Measurements from ENCODE around the gene MTCL1. TPM values are rescaled to one million over a fixed set of nuclear protein-coding genes. Genes with fewer than 3 reads are reported as not detected.

Gene MTCL1
- total RNA-seq, 2 experiments from 2014 or later: 0.14 to 0.43 TPM

DNA sequence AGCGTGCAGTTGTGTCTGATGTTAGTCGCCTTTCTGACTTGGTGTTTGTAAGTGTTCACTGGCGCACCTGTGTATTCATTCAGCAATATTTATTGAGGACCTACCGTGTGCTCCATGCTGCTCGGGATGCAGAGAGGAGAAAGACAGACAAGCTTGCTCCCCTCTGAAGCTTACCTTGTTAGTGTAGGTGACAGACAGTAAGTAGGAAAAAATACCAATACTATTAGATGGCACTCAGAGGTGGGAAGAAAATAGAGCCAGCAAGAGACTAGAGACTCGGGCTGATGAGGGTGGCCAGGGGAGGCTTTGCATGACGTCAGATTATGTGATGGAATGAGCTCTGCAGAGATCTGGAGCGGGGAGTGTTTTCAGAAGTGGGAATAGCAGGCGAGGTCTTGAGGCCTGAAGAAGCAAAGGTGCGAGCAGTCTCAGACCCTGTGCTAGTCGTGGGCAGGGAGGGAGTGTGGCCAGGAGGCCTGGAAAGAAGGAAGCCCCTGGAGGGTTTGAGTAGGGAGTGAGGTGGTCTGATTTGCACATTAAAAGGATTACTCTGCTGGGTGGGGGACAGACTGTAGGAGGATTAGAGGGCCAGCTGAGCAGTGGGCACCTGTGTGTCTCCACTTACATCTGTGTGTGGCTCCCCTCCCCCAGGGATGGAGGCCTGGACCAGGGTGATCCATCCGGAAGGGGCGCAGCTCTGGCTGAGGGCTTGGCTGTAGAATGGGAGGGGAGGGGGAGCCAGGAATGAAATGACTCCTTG lies 11.8 kb downstream of the MTCL1 start:
- Mint-ChIP-seq H3K9me3 (no peaks in the 10 kb centered on the region), H3K4me3 (no peak overlapping the region), H3K27ac (no peak overlapping the region), H3K4me1 (no peaks in the 10 kb centered on the region), H3K27me3 (peaks cover 11% of the 10 kb centered on the region), H3K36me3 (no peaks in the 10 kb centered on the region)
- no peak for DNase-seq

DNA sequence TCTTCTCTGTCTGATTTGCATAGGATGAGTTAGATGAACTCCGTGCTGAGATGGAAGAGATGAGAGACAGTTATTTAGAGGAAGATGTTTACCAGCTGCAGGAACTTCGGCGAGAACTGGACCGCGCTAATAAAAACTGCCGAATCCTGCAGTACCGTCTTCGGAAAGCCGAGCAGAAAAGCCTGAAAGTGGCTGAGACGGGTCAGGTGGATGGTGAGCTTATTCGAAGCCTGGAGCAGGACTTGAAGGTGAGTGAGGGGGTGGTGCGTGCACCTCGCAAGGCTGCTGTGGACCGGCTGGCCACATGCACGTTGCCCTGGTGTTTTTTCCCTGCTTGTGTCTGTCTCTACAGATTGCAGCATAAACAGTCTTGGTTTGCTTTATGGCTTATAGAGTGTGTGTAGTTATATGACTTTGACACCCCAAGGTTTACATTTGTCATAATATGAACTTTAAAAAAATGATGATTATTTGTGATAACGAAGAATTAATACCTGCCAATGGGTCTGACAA lies 13.1 kb downstream of the MTCL1 start:
- no peak for DNase-seq
- H3K9me3 Mint-ChIP-seq: no peaks in the 10 kb centered on the region
- H3K4me1 Mint-ChIP-seq: no peaks in the 10 kb centered on the region
- no peaks in the 10 kb centered on the region for H3K36me3 Mint-ChIP-seq
- H3K27me3 Mint-ChIP-seq: peaks cover 11% of the 10 kb centered on the region
- H3K4me3 Mint-ChIP-seq: no peak overlapping the region
- no peak overlapping the region for H3K27ac Mint-ChIP-seq

DNA sequence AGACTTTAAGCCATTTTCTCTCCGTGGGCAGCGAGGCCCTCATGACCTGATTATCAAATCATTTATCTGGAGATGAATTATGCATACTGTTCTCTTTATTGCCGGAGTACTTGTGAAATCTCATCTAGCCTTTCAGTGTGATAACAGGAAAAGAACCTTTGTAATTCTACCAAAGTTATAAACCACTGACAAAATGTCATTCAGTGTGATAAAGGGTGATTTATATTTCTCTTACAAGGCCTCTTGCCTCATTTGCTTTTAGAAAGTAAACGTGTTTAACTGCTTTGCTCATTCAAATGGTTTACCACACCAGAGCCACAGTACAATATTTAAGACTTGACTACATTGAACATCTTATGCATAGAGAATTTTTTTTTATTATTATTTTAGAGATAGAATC lies 13.8 kb downstream of the MTCL1 start:
- no peak for DNase-seq
- H3K27me3 Mint-ChIP-seq: peaks cover 10% of the 10 kb centered on the region
- H3K36me3 Mint-ChIP-seq: no peaks in the 10 kb centered on the region
- H3K27ac Mint-ChIP-seq: no peak overlapping the region
- no peak overlapping the region for H3K4me3 Mint-ChIP-seq
- H3K4me1 Mint-ChIP-seq: no peaks in the 10 kb centered on the region
- H3K9me3 Mint-ChIP-seq: no peaks in the 10 kb centered on the region

- Mint-ChIP-seq H3K4me1 (no peaks in the 10 kb centered on the region), H3K4me3 (no peak overlapping the region), H3K27ac (no peak overlapping the region), H3K36me3 (no peaks in the 10 kb centered on the region), H3K9me3 (no peaks in the 10 kb centered on the region), H3K27me3 (peaks cover 5% of the 10 kb centered on the region)
- no peak for DNase-seq
Observed at GRCh38 chr18:8720141-8720540, 14.8 kb downstream of the MTCL1 start.

- no peak overlapping the region for H3K4me3 Mint-ChIP-seq
- H3K9me3 Mint-ChIP-seq: no peaks in the 10 kb centered on the region
- H3K4me1 Mint-ChIP-seq: no peaks in the 10 kb centered on the region
- no peaks in the 10 kb centered on the region for H3K36me3 Mint-ChIP-seq
- H3K27me3 Mint-ChIP-seq: no peaks in the 10 kb centered on the region
- no peak for DNase-seq
- no peak overlapping the region for H3K27ac Mint-ChIP-seq
Observed at GRCh38 chr18:8721094-8721669, 15.8 kb downstream of the MTCL1 start.

DNA sequence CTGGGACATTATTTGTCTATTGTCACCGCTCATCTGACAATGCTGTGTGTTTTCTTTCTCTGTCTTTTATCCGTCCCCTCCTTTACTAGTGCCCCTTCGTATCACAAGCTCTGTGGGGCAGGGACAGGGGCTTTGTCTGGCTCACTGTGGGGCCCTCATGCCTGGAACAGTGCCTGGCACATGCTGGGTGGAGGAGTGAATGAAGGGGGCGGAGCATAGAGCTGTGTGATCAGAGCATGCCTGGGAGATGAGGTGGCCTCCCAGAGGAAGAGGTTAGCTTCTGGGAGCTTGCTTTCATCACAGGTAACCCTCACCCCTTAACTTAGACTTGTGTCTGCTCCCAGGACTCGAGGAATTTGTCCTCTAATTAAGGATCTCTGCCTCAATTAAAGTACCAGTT lies 16.4 kb downstream of the MTCL1 start:
- Mint-ChIP-seq H3K27me3 (no peaks in the 10 kb centered on the region), H3K27ac (no peak overlapping the region), H3K4me3 (no peak overlapping the region), H3K4me1 (no peaks in the 10 kb centered on the region), H3K9me3 (no peaks in the 10 kb centered on the region), H3K36me3 (no peaks in the 10 kb centered on the region)
- DNase-seq: no peak

- Mint-ChIP-seq H3K4me3 (no peak overlapping the region), H3K27me3 (no peaks in the 10 kb centered on the region), H3K27ac (no peak overlapping the region), H3K36me3 (no peaks in the 10 kb centered on the region), H3K9me3 (peaks cover 2% of the 10 kb centered on the region), H3K4me1 (no peaks in the 10 kb centered on the region)
- DNase-seq: no peak
Observed at GRCh38 chr18:8722946-8723820, 17.8 kb downstream of the MTCL1 start.

DNA sequence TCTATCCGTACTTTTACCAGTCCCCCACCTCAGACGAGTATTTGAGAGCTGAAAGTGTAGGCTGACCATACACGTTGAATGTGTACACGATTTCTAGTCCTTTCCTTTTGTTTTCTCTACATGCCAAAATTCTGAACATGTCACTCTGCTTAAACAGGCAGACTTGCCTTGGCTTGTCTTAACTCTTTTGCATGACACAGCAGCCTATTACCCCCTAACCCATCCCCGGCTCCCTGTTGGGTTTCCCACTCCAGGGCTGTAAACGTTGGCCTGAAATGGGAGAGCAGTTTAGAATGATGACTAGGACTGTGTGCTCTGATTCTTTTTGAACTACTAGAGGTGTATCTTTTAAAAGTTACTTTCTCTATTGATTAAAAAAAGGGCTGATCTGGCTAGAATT lies 19.1 kb downstream of the MTCL1 start:
- Mint-ChIP-seq H3K27me3 (no peaks in the 10 kb centered on the region), H3K4me3 (no peak overlapping the region), H3K4me1 (peaks cover 1% of the 10 kb centered on the region), H3K9me3 (peaks cover 2% of the 10 kb centered on the region), H3K27ac (no peak overlapping the region), H3K36me3 (no peaks in the 10 kb centered on the region)
- no peak for DNase-seq

DNA sequence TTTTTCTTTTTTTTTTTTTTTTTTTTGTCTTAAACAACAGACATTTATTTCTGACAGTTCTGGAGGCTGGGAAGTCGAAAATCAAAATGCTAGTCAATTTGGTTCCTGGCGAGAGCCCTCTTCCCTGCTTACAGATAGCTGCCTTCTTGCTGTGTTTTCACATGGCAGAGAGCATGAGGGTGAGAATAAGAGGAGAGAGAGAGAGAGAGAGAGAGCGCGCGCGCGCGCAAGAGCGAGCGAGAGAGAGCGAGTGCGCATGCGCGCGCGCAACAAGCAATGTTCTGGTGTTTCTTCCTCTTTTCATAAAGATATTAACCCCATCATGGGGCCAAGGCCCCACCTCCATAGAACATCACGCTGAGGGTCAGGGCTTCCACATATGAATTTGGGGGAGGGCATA lies 20.9 kb downstream of the MTCL1 start:
- no peak overlapping the region for H3K4me3 Mint-ChIP-seq
- H3K36me3 Mint-ChIP-seq: no peaks in the 10 kb centered on the region
- peaks cover 1% of the 10 kb centered on the region for H3K4me1 Mint-ChIP-seq
- H3K9me3 Mint-ChIP-seq: peaks cover 2% of the 10 kb centered on the region
- DNase-seq: no peak
- H3K27me3 Mint-ChIP-seq: no peaks in the 10 kb centered on the region
- H3K27ac Mint-ChIP-seq: no peak overlapping the region

DNA sequence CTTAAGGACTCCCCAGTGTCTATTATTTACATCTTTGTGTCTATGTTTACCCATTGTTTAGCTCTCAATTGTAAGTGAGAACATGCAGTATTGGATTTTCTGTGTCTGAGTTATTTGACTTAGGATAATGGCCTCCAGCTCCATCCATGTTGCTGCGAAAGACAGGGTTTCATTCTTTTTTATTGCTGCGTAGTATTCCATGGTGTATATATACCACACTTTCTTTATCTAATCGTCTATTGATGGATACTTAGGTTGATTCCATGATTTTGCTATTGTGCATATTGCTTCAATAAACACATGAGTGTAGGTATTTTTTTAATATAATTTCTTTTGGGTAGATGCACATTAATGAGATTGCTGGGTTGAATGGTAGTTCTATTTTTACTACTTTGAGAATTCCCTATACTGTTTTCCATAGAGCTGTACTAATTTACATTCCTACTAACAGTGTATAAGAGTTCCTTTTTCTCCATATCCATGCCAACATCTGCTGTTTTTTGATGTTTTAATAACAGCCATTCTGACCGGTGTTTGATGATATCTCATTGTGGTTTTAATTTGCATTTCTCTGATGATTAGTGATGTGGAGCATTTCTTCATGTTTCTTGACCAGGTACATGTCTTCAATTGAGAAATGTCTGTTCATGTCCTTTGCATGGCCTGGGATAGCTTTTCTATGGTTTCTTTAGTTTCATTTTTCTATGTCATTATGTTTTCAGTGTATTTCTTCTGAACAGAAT lies 21.8 kb downstream of the MTCL1 start:
- Mint-ChIP-seq H3K4me1 (peaks cover 1% of the 10 kb centered on the region), H3K4me3 (no peak overlapping the region), H3K9me3 (peaks cover 2% of the 10 kb centered on the region), H3K36me3 (no peaks in the 10 kb centered on the region), H3K27me3 (no peaks in the 10 kb centered on the region), H3K27ac (no peak overlapping the region)
- no peak for DNase-seq

- H3K4me1 Mint-ChIP-seq: peaks cover 1% of the 10 kb centered on the region
Observed at GRCh38 chr18:8730080-8730827, 24.9 kb downstream of the MTCL1 start.

GRCh38 chr18:8732442-8733360 lies 27.3 kb downstream of the MTCL1 start:
- H3K27me3 Mint-ChIP-seq: no peaks in the 10 kb centered on the region
- H3K9me3 Mint-ChIP-seq: peaks cover 2% of the 10 kb centered on the region
- H3K4me3 Mint-ChIP-seq: no peak overlapping the region
- no peak overlapping the region for H3K27ac Mint-ChIP-seq
- no peaks in the 10 kb centered on the region for H3K36me3 Mint-ChIP-seq
- H3K4me1 Mint-ChIP-seq: peaks cover 1% of the 10 kb centered on the region
- no peak for DNase-seq

More at GRCh38 chr18:8730080-8730827, 24.9 kb downstream of the MTCL1 start:
- Mint-ChIP-seq H3K27ac (no peak overlapping the region), H3K9me3 (peaks cover 2% of the 10 kb centered on the region), H3K4me3 (no peak overlapping the region), H3K27me3 (no peaks in the 10 kb centered on the region), H3K36me3 (no peaks in the 10 kb centered on the region)
- DNase-seq: no peak

- Mint-ChIP-seq H3K4me3 (no peak overlapping the region), H3K27me3 (no peaks in the 10 kb centered on the region), H3K36me3 (no peaks in the 10 kb centered on the region), H3K27ac (no peak overlapping the region), H3K4me1 (no peaks in the 10 kb centered on the region), H3K9me3 (no peaks in the 10 kb centered on the region)
- no peak for DNase-seq
Observed at GRCh38 chr18:8734496-8734895, 29.1 kb downstream of the MTCL1 start.

All from activated naive CD8-positive, alpha-beta T cell treated with anti-CD3 and anti-CD28 coated beads for 36 hours (primary cell).